GM10248 (cell line): Measurements from ENCODE around the gene ADGRL1.
A peak's percentile ranks its signal among the peaks of the same experiment; 100 is the strongest.
"Not testable (repeated sequence)": the region's sequence is repeated elsewhere in the genome, so short reads cannot be mapped to it uniquely, and the experiment has no call there.

Experiments
- CTCF ChIA-PET: fragments of 300-600 bp; sonication (Branson Sonifier 250); formaldehyde crosslinking; extraction: SDS; loops from one replicate; lab custom pipeline; 2021; ENCODE audit warnings: antibody characterized with exemption; lab: Yijun Ruan, JAX
- POLR2A ChIA-PET: fragments of 350-650 bp; sonication (Branson Sonifier 250); formaldehyde crosslinking; extraction: SDS; loops from one replicate; lab custom pipeline; 2020; ENCODE audit warnings: antibody characterized with exemption; lab: Yijun Ruan, JAX
- DNase-seq: peaks from one replicate; pipeline ENCODE4 v3.0.0; 2012; ENCODE audit errors: extremely low spot score
- TF ChIP-seq, protein P1 (sequence below): IDR thresholded peaks from 2 replicates; pipeline ENCODE4 v1.5.1; 2012; ENCODE audit warnings: mild to moderate bottlenecking, low read depth; ENCODE audit errors: extremely low read depth, missing control alignments, control extremely low read depth

Gene ADGRL1

DNA sequence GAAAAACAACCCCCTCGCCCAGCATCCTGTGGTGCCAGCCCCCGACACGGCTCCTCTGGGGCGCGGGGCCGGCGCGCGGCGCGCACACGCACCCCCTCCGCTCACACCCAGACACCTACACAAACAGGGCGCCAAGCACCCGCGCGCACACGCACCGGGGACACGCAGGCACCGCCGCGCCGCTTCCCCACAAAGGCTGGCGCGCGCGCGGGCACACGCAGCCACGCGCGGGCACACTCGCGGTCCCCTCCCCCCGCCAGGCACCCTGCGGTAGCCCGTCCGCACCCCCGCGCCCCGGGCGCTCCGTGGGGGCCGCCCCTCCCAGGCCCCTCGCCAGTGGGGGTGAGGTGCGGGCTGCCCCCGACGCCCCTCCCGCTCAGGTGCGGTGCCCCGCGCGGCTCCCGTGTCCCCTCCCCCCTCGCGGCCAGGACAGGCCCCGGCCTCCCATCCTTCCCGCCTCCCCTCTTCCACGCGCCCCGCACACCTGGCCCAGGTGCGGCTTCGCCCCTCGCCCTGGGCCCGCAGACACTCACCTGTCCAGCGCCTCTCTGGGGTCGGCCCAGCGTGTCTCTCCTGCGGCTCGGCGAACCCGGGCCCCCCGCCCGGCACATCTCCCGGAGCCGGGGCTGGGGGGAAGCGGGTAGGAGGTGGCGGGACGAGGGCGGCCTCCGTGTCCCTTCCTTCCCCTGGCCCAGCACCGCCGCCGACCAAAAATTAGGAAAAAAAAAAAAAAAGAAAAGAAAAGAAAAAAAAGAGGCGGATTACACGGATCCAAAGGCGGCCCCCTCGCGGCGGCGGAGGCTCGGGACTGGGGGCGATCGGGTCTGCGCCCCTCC, at the start of gene ADGRL1:
TSS of gene ADGRL1 (minus strand) at position 718 of the 836 bp plus-strand sequence. CDS start 22,567 bp downstream, outside the sequence.
- DNase-seq, CTCF ChIA-PET, POLR2A ChIA-PET: not testable (repeated sequence)

DNA sequence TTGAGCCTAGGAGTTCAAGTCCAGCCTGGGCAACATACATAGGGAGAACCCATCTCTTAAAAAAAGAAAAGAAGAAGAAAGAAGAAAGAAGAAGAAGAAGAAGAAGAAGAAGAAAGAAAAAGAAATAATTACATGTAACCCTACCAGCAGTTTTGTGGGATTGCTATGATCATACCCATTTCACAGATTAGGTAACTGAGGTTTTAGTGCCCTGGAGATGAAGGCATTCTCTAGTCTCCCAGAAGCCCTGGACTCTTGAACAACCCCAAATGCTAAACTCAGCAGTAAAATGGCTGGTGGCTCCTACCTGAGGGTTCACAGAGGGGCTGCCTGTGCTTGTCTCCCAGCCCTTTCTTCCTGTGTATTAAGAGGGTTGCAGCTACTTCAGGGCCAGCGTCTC, 49.3 kb upstream of the ADGRL1 start:
- DNase-seq, POLR2A ChIA-PET, CTCF ChIA-PET: not testable (repeated sequence)

GRCh38 chr19:14253822-14254599, 48.0 kb upstream of the ADGRL1 start:
- POLR2A ChIA-PET, CTCF ChIA-PET, DNase-seq: not testable (repeated sequence)

DNA sequence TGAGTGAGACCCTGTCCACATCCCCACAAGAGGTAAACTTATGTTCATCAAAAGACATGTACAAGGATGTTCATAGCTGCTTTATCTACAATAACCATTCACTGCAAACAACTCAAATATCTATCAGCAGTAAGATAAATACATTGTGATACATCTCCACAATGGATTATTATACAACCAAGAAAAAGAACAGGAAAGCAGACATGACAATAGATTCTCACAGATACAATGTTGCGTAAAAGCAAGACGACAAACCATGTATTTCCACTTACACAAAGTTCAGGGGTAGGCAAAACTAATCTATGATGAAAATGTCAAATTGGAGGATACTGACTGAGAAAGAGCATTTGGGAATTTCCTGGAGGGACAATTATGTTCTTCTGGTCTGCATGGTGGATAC, 46.2 kb upstream of the ADGRL1 start:
- CTCF ChIA-PET, POLR2A ChIA-PET, DNase-seq: not testable (repeated sequence)

GRCh38 chr19:14250870-14251269, 44.9 kb upstream of the ADGRL1 start:
- no peak for DNase-seq
- TF ChIP-seq, protein P1, sequence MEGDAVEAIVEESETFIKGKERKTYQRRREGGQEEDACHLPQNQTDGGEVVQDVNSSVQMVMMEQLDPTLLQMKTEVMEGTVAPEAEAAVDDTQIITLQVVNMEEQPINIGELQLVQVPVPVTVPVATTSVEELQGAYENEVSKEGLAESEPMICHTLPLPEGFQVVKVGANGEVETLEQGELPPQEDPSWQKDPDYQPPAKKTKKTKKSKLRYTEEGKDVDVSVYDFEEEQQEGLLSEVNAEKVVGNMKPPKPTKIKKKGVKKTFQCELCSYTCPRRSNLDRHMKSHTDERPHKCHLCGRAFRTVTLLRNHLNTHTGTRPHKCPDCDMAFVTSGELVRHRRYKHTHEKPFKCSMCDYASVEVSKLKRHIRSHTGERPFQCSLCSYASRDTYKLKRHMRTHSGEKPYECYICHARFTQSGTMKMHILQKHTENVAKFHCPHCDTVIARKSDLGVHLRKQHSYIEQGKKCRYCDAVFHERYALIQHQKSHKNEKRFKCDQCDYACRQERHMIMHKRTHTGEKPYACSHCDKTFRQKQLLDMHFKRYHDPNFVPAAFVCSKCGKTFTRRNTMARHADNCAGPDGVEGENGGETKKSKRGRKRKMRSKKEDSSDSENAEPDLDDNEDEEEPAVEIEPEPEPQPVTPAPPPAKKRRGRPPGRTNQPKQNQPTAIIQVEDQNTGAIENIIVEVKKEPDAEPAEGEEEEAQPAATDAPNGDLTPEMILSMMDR: no peak
- CTCF ChIA-PET: no interaction called here
- POLR2A ChIA-PET: no interaction called here

GRCh38 chr19:14250315-14250714, 44.3 kb upstream of the ADGRL1 start:
- CTCF ChIA-PET, DNase-seq, POLR2A ChIA-PET: not testable (repeated sequence)

- CTCF ChIA-PET, DNase-seq, POLR2A ChIA-PET: not testable (repeated sequence)
Measured at GRCh38 chr19:14249891-14250290, 43.9 kb upstream of the ADGRL1 start.

GRCh38 chr19:14249012-14249754, 43.2 kb upstream of the ADGRL1 start:
- POLR2A ChIA-PET, CTCF ChIA-PET: not testable (repeated sequence)

DNA sequence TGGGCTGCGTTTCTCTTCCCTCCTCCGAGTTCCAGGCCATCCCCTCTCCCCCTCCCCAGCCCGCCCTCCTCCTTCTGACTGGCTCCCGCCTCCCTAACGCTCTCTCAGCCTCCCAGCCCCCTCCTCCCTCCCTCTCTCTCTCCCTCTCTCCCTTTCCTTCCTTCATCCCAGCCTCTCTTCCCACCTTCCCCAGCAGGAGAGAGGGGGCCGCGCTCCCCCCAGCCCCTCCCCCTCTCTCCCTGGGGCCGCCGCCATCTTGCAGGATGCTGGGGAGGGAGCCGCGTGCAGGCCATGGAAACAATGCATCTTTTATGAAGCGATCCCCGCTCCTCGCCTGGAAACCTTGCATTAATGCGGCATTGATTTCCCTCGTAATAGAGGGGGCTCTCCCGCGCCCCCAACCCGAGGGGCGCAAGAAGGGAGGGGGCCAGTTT, 42.6 kb upstream of the ADGRL1 start:
- TF ChIP-seq, protein P1: no peak
- peak; percentile 45 for DNase-seq
- CTCF ChIA-PET: no interaction called here
- POLR2A ChIA-PET: no interaction called here

More at GRCh38 chr19:14249012-14249754, 43.2 kb upstream of the ADGRL1 start:
- DNase-seq: peak; percentile 24

- CTCF ChIA-PET: interaction anchor here (1.6 kb wide), 1 partner anchor 41 kb away, joined by 3 read pairs; no protein-coding TSS in a partner anchor
- POLR2A ChIA-PET: not testable (repeated sequence)
- DNase-seq: peak; percentile 31
Measured at GRCh38 chr19:14247548-14248471, 41.8 kb upstream of the ADGRL1 start.

DNA sequence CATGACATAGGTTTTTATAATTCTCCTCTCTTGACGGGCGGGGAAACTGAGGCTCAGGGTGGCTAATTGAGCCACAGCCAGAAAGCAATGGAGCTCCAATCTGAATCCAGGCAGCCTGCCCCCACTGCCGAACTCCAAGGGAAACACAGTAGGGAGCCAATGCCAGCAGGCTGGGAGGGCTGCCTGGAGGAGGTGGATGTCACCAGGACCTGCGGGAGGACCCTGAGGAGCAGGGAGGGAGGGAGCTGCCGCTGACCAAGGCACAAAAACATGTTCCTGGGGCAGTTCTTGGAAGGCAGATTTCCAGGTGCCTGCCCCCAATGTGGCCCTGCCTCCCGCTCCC, 41.2 kb upstream of the ADGRL1 start:
- POLR2A ChIA-PET, DNase-seq: not testable (repeated sequence)
- CTCF ChIA-PET: interaction anchor here (1.6 kb wide), 1 partner anchor 42 kb away, joined by 3 read pairs; no protein-coding TSS in a partner anchor

DNA sequence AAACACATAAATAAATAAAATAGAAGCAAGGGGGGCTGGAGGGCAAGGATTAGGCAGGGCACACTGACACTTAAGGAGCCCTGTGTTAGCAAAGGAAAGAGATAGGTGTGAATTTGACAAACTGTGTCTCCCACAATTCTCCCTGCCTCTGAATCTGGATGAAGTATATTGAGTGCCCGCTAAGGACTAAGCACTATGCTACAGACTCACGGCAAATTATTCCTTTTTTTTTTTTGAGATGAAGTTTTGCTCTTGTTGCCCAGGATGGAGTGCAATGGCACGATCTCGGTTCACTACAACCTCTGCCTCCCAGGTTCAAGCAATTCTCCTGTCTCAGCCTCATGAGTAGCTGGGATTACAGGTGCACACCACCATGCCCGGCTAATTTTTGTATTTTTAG, 38.4 kb upstream of the ADGRL1 start:
- DNase-seq, POLR2A ChIA-PET: not testable (repeated sequence)
- CTCF ChIA-PET: interaction anchor here (1.4 kb wide), 1 partner anchor 104 kb away, joined by 3 read pairs; no protein-coding TSS in a partner anchor

- POLR2A ChIA-PET, DNase-seq: not testable (repeated sequence)
- CTCF ChIA-PET: interaction anchor here (1.4 kb wide), 1 partner anchor 105 kb away, joined by 3 read pairs; no protein-coding TSS in a partner anchor
Measured at GRCh38 chr19:14243718-14244117, 37.7 kb upstream of the ADGRL1 start.
